ENCODE results near the gene SP8. TPM values are rescaled to one million over a fixed set of nuclear protein-coding genes. Genes with fewer than 3 reads are reported as not detected.
"Not testable (repeated sequence)": the region's sequence is repeated elsewhere in the genome, so short reads cannot be mapped to it uniquely, and the experiment has no call there.

SP8 gene
- polyA plus RNA-seq, 1 of the 3 experiments (the other 2 are of a cell fraction) = not detected

- DNase-seq = no peak
- H3K9me3 ChIP-seq = no peaks in the 10 kb centered on the region
- no peaks in the 10 kb centered on the region for H3K36me3 ChIP-seq (replicated peaks in 1 of 2; ENCODE audit: control insufficient read depth in 1 of 2, insufficient read depth in 2 of 2, low read length in 1 of 2)
- no peak overlapping the region for H3K27ac ChIP-seq (ENCODE audit: low read depth in 2 of 2, low read length in 1 of 2)
- 18% methylated on average over 2 of the region's 2 CpGs for WGBS (ENCODE audit: low lambda C conversion rate)
- no peak overlapping the region for H2AFZ ChIP-seq (ENCODE audit: low read depth)
- POLR2A ChIA-PET = no interaction called here
- no peaks in the 10 kb centered on the region for H3K9me2 ChIP-seq
- TF ChIP-seq EZH2phosphoT487 (IDR thresholded peaks at IDR 0.05; ENCODE audit: borderline replicate concordance, low read depth) = no peak
- no peak for TF ChIP-seq TEAD4 (IDR thresholded peaks at IDR 0.05; ENCODE audit: borderline replicate concordance, insufficient read depth)
- TF ChIP-seq PBX3 (IDR thresholded peaks at IDR 0.05) = no peak
- no peak for TF ChIP-seq RFX5 (IDR thresholded peaks at IDR 0.05; ENCODE audit: low read length)
- no peak for TF ChIP-seq GABPA (IDR thresholded peaks at IDR 0.05; ENCODE audit: low read depth)
- TF ChIP-seq ELF1 (IDR thresholded peaks at IDR 0.05) = no peak
- no peak for TF ChIP-seq ZBTB33 (IDR thresholded peaks at IDR 0.05; ENCODE audit: borderline replicate concordance, low read depth)
- TF ChIP-seq RAD21 (IDR thresholded peaks at IDR 0.05; ENCODE audit: low read length) = no peak
- no peak for TF ChIP-seq TAF1 (IDR thresholded peaks at IDR 0.05; ENCODE audit: borderline replicate concordance, low read depth, low read length)
- TF ChIP-seq, protein P1, sequence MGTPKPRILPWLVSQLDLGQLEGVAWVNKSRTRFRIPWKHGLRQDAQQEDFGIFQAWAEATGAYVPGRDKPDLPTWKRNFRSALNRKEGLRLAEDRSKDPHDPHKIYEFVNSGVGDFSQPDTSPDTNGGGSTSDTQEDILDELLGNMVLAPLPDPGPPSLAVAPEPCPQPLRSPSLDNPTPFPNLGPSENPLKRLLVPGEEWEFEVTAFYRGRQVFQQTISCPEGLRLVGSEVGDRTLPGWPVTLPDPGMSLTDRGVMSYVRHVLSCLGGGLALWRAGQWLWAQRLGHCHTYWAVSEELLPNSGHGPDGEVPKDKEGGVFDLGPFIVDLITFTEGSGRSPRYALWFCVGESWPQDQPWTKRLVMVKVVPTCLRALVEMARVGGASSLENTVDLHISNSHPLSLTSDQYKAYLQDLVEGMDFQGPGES (IDR thresholded peaks at IDR 0.05; ENCODE audit: low read depth, low read length) = no peak
- TF ChIP-seq MXI1 (IDR thresholded peaks at IDR 0.05; ENCODE audit: low read depth, low read length) = no peak
- no peak for TF ChIP-seq USF1 (IDR thresholded peaks at IDR 0.05; ENCODE audit: borderline replicate concordance, low read depth)
- no peaks in the 10 kb centered on the region for H3K4me1 ChIP-seq (ENCODE audit: control insufficient read depth in 1 of 2, insufficient read depth in 2 of 2, low read depth in 1 of 2, low read length in 1 of 2)
- H3K79me2 ChIP-seq (ENCODE audit: insufficient read depth) = no peaks in the 10 kb centered on the region
- no peak overlapping the region for H3K4me2 ChIP-seq
- no peaks in the 10 kb centered on the region for H3F3A ChIP-seq (replicated peaks; ENCODE audit: insufficient read depth)
- no peaks in the 10 kb centered on the region for H4K20me1 ChIP-seq (ENCODE audit: insufficient read depth)
- peaks cover 13% of the 10 kb centered on the region; the same call in 1 of the 2 replicates for H3K27me3 ChIP-seq (ENCODE audit: insufficient read depth)
- no peak overlapping the region for H3K9ac ChIP-seq
- CTCF ChIA-PET = interaction anchor here (0.8 kb wide), 1 partner anchor 14 kb away, joined by 3 read pairs; no protein-coding TSS in a partner anchor
- H3K4me3 ChIP-seq (ENCODE audit: low read depth in 2 of 2, low read length in 1 of 2) = no peak overlapping the region
These were observed 38.9 kb upstream of the SP8 start for GRCh38 chr7:20825555-20825954.

DNA sequence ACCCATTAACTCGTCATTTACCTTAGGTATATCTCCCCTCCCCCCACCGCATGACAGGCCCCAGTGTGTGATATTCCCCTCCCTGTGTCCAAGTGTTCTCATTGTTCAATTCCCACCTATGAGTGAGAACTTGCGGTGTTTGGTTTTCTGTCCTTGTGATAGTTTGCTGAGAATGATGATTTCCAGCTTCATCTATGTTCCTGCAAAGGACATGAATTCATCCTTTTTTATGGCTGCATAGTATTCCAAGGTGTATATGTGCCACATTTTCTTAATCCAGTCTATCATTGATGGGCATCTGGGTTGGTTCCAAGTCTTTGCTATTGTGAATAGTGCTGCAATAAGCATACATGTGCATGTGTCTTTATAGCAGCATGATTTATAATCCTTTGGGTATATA, 34.7 kb upstream of the SP8 start:
- H3K27me3 ChIP-seq (ENCODE audit: insufficient read depth); H3K27ac ChIP-seq (ENCODE audit: low read depth in 2 of 2, low read length in 1 of 2); H3K36me3 ChIP-seq (replicated peaks in 1 of 2; ENCODE audit: control insufficient read depth in 1 of 2, insufficient read depth in 2 of 2, low read length in 1 of 2); H3K9ac ChIP-seq; H3K4me1 ChIP-seq (ENCODE audit: control insufficient read depth in 1 of 2, insufficient read depth in 2 of 2, low read depth in 1 of 2, low read length in 1 of 2); H3K79me2 ChIP-seq (ENCODE audit: insufficient read depth); H3K4me2 ChIP-seq; H2AFZ ChIP-seq (ENCODE audit: low read depth); H3K9me2 ChIP-seq; DNase-seq; H4K20me1 ChIP-seq (ENCODE audit: insufficient read depth); H3K4me3 ChIP-seq (ENCODE audit: low read depth in 2 of 2, low read length in 1 of 2); H3F3A ChIP-seq (replicated peaks; ENCODE audit: insufficient read depth); POLR2A ChIA-PET; H3K9me3 ChIP-seq: not testable (repeated sequence)
- whole genome bisulfite sequencing (ENCODE audit: low lambda C conversion rate) = 19% methylated on average over 3 of the region's 3 CpGs
- CTCF ChIA-PET = interaction anchor here (0.9 kb wide), 1 partner anchor 10 kb away, joined by 3 read pairs; no protein-coding TSS in a partner anchor
